Measurements from ENCODE around the gene STARD3. TPM values are rescaled to one million over a fixed set of nuclear protein-coding genes. Genes with fewer than 3 reads are reported as not detected.

STARD3 gene
- total and polyA plus RNA-seq, 2 of the 13 experiments (the other 11 are each of a cell fraction or from before 2014, with no cell fraction given) = 34.6 to 100 TPM

GRCh38 chr17:39679521-39680192, 42.7 kb downstream of the STARD3 start:
- H3K27ac ChIP-seq (ENCODE audit: extremely low read length, insufficient read depth, low read length) = no peak overlapping the region
- H3K9me3 ChIP-seq (ENCODE audit: low read length) = no peaks in the 10 kb centered on the region
- no peak overlapping the region for H3K4me2 ChIP-seq (ENCODE audit: low read depth, low read length)
- H2AFZ ChIP-seq (ENCODE audit: low read length) = no peak overlapping the region
- in situ Hi-C loops (cut with HindIII; ENCODE audit: extremely low pct_ligation_motif_present, low pct_unique_long_range_greater_than_20kb) = no loop called here
- H3K79me2 ChIP-seq (ENCODE audit: insufficient read depth, low read length) = no peaks in the 10 kb centered on the region
- BruUV-seq (replicated peaks) = no TSS peak
- 88% methylated on average over 12 of the region's 12 CpGs for WGBS (ENCODE audit: low lambda C conversion rate)
- ChIA-PET CTCF (ENCODE audit: low intra/inter-chr PET ratio, low total read pairs) (no interaction called here), POLR2A (interaction anchor here (0.8 to 6.3 kb wide), 3 partner anchors 9 to 22 kb away, joined by 3 to 63 read pairs (median 10); partner anchors contain the start of gene PGAP3)
- H3K36me3 ChIP-seq (replicated peaks in 1 of 2; ENCODE audit: control insufficient read depth in 1 of 2, insufficient read depth in 2 of 2, low read length in 2 of 2) = peaks cover 0 to 1% of the 10 kb centered on the region in 2 experiments; a peak in 1 of 5 replicates
- no peak overlapping the region for H3K4me3 ChIP-seq (replicated peaks in 1 of 3; ENCODE audit: insufficient read depth in 1 of 3, low read depth in 2 of 3, low read length in 3 of 3)
- TF ChIP-seq SMYD3 (CRISPR knock-in tag; IDR thresholded peaks at IDR 0.05) (no peak), THAP11 (CRISPR knock-in tag; IDR thresholded peaks at IDR 0.05) (no peak), ZNF574 (CRISPR knock-in tag; IDR thresholded peaks at IDR 0.05) (no peak), ZNF354B (CRISPR knock-in tag; IDR thresholded peaks at IDR 0.05) (no peak), MTA3 (CRISPR knock-in tag; IDR thresholded peaks at IDR 0.05) (no peak), TFAP4 (IDR thresholded peaks at IDR 0.05; ENCODE audit: borderline replicate concordance, low read depth) (no peak), ZNF3 (CRISPR knock-in tag; IDR thresholded peaks at IDR 0.05) (no peak), AFF4 (CRISPR knock-in tag; IDR thresholded peaks at IDR 0.05) (no peak), ZBTB38 (CRISPR knock-in tag; IDR thresholded peaks at IDR 0.05) (no peak), MNT (IDR thresholded peaks at IDR 0.05) (no peak), ZSCAN5A (CRISPR knock-in tag; IDR thresholded peaks at IDR 0.05; ENCODE audit: borderline replicate concordance) (no peak), ETV5 (CRISPR knock-in tag; IDR thresholded peaks at IDR 0.05; ENCODE audit: borderline replicate concordance) (no peak)
- no peaks in the 10 kb centered on the region for H4K20me1 ChIP-seq (ENCODE audit: insufficient read depth, low read length)
- intact Hi-C loops (cut with micrococcal nuclease; ENCODE audit: unreplicated experiment) = no loop called here
- H3K9ac ChIP-seq (ENCODE audit: insufficient read depth, low read depth, low read length) = no peak overlapping the region
- FAIRE-seq (no peak), ATAC-seq (no peak), DNase-seq (ENCODE audit: low spot score) (no peak)
- H3K4me1 ChIP-seq (ENCODE audit: insufficient read depth, low read length) = peaks cover 50% of the 10 kb centered on the region
- H3K27me3 ChIP-seq (ENCODE audit: control insufficient read depth in 1 of 2, insufficient read depth in 2 of 2, low read length in 2 of 2) = no peaks in the 10 kb centered on the region

Data from HepG2 (cell line).